GM18909 (cell line): Measurements from ENCODE around the gene SLC9A8.
"Not testable (repeated sequence)": the region's sequence is repeated elsewhere in the genome, so short reads cannot be mapped to it uniquely, and the experiment has no call there.

ENCODE experiments used
- ATAC-seq: cut with Tn5 transposase; IDR thresholded peaks from one replicate; pipeline ENCODE4 v1.9.1; 2021; ENCODE audit warnings: mild to moderate bottlenecking; ENCODE audit not compliant: unreplicated experiment, poor library complexity

Gene SLC9A8

DNA sequence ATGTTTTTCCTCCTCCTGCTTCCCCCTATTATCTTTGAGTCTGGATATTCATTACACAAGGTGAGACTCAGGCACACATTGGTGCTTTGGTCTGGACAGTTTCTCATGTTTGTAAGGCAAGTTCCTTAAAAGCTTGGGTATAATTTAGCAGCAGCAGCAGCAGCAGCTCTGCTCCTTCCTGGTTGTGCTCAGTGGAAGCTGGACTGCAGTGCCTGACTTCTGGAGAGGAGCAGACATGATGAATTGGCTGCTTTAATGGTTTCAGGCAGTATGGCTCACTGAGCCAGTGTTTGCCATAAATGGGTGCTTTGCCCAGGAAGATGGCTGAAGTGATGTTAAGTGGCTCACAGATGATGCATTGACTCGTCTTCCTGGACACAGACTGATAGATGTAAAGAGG lies 32.4 kb downstream of the SLC9A8 start:
- ATAC-seq: no peak

- no peak for ATAC-seq
These were observed 33.7 kb downstream of the SLC9A8 start for GRCh38 chr20:49846206-49846807.

- ATAC-seq: no peak
These were observed 38.0 kb downstream of the SLC9A8 start for GRCh38 chr20:49850463-49851230.

DNA sequence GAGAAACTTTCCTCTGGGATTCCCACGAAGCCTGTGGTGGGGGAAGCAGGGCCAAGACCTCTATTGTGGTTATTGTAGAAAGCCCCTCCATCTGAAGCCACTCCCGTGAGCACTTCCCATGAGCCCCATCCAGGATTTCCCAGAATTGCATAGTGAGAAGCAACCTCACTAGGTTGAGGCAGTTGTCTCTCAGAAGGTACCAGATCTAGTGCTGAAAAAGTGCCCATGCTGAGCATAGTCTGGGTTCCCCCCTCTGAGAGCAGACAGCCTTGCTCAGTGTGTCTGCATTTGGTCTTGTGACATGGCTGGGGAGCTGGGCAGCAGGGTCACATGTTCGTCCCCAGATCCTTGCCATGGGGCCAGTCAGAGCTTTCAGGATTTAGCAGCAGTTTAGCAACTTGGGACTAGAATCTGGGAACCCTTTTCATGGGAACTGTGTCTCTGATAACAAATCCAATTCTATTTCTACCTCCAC lies 38.6 kb downstream of the SLC9A8 start:
- no peak for ATAC-seq

DNA sequence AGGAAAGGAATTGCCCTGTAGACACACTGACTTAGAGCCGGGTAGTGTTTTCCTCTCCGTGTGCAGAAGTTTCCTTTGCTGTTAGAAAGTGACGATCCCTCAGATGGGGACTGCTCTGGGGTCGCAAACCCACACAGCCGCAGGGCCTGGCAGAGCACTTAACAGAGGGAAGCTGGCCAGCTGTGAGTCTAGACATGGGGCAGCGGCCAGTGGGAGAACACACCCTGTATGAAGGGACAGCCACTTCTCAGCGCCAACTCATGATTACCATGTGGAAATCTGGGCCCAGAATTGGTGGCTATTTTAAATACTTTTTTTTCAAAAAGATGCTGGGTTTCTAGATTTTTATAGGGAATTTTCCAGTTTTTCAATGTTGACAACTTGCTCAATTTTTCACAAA lies 39.4 kb downstream of the SLC9A8 start:
- ATAC-seq: no peak

DNA sequence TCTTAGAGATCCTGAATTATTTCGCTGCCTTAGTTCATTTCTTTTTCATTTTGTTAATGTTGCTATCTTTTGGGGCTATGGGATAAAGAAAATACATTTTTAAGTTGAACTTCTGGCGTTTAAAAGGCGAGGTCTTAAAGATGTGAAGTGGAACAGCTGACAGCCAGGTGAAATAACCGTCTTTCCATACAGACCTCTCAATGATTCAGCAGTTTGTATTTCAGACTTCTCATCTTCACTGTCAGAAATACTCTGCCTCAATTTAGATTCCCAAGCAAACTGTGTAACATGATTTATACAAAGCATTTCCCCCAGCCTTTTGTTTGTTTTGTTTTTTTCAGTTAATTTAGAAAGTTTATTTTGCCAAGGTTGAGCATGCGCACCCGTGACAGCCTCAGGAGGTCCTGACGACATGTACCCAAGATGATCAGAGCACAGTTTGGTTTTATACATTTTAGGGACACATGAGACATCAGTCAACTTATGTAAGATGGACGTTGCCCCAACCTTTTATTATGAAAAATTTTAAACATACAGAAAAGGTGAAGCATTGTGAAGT lies 40.0 kb downstream of the SLC9A8 start:
- no peak for ATAC-seq

GRCh38 chr20:49853640-49854039 lies 41.0 kb downstream of the SLC9A8 start:
- no peak for ATAC-seq

- no peak for ATAC-seq
These were observed 41.7 kb downstream of the SLC9A8 start for GRCh38 chr20:49854190-49854875.

DNA sequence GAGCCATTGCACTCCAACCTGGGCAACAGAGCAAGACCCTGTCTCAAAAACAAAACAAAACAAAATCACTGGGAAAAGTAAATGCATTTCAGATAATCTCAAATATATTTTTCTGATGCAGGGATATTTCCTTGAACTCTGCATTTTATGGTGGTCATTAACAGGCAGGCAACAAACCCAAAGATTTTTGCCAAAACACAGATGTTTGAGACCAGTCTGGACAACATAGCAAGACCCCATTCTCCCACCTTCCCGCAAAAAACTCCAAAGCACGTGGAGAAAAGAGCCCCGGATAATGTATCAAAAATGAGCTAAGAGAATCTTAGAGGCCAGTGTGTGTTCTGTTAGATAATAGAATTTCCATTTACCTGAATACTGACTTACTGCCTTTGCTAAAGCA lies 44.3 kb downstream of the SLC9A8 start:
- ATAC-seq: no peak

DNA sequence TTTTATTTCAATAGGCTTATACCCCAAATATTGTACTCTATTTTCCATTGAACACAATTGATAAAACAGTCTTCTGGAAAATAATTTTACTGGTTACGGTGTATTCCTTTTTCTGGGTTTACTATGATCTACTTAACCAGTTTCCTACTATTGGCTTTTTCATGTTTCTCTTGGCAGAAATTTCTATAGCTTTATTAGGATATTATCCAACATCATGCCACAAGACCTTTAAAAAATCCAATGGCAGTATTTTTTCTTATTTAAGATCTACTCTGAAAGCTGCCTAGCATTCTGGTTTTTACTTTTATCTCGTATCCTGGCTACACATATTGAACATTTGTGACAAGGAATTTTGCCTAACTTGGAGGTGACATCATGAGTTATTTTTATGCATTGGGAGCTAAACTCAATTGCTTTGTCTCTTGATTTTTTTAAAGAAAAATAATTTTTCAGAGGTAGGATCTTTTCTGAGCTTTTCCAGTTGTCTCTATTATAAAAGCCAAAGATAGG lies 45.5 kb downstream of the SLC9A8 start:
- no peak for ATAC-seq

- ATAC-seq: no peak
These were observed 46.4 kb downstream of the SLC9A8 start for GRCh38 chr20:49859011-49859410.

DNA sequence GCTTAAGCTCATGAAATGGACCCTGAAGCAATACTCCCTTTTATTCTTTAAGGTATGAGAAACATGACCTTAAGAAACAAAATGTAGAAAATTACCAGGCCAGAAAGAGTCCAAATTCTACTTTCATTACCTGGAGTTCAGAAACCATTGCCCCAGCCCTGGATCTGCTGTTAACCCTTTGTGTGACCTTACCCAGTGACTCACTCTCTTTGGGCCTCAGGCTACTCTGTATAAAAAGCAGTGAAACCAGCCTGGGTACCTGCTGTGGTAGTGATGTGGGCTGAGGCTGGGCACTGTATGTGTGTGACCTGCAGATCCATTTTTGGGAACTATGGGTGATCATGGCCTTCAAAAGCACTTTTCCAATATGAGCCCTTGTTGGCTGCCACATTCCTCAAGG lies 47.2 kb downstream of the SLC9A8 start:
- no peak for ATAC-seq

GRCh38 chr20:49861232-49861631 lies 48.6 kb downstream of the SLC9A8 start:
- ATAC-seq: not testable (repeated sequence)

DNA sequence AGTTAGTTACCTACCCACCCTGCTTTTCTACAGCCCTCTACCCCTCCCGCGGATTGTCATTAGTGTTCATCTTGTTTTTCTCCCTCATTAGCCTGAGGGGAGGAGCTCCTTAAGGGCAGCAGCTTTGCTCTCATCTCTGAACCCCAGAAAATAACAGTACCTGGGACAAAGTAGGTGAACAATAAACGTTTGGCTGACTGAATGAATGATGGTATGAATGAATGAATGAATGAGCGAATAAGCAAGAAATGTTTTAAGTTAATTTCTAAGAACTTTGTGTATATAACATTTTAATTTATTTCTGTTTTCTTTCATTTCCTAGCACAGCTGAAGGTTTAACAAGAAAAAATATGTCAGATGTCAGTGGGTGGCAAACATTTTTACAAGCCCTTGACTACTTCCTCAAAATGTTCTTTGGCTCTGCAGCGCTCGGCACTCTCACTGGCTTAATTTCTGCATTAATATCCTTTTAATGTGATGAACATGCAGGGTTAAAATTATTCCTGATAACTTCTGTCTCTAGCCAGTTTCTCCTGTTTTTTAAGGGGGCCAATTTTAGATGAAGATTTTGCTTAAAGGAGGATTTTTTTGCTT lies 50.1 kb downstream of the SLC9A8 start:
- ATAC-seq: no peak

GRCh38 chr20:49863666-49864065 lies 51.0 kb downstream of the SLC9A8 start:
- no peak for ATAC-seq

GRCh38 chr20:49865559-49865958 lies 52.9 kb downstream of the SLC9A8 start:
- ATAC-seq: no peak

- ATAC-seq: no peak
These were observed 53.4 kb downstream of the SLC9A8 start for GRCh38 chr20:49866051-49866450.

DNA sequence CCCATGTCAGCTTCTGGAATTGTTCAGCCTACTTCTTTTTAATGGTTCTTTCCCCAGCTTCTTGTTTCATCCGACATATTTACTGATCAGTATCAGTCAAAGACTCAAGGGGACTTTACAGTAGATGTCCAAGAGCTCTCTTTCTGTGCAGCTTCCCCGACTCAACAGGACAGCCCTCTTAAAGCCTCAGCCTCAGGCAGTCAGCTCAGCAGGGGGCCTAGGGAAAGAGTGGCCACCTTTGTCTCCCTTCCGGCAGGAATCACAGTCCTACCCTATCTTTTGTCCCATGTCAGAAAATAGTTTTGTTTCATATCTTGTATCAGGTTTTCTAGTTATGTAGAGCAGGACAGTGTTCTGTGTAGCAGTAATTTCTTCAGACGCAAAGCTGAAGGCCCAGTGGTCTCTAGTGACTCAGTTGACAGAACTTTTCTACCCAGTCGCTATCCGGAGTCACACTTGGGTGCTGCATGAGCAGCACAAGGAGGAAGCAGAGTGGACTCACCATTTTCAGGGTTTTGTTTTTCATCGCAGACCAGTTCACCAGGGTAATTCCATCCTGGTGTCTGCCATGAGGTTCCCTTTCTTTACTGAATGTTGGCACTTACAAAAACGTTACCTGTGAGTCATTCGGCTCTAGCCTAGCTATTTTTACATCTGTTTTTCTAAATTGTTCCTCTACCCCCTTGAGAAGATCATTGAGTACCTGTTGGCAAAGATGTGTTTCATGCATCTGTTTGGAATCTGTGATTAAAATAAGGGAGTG lies 55.0 kb downstream of the SLC9A8 start:
- no peak for ATAC-seq

- no peak for ATAC-seq
These were observed 55.9 kb downstream of the SLC9A8 start for GRCh38 chr20:49868538-49868937.

- no peak for ATAC-seq
These were observed 56.3 kb downstream of the SLC9A8 start for GRCh38 chr20:49868964-49869363.
